Measurements from ENCODE around the gene P2RY11. TPM values are rescaled to one million over a fixed set of nuclear protein-coding genes. Genes with fewer than 3 reads are reported as not detected.

The P2RY11 gene, protein sequence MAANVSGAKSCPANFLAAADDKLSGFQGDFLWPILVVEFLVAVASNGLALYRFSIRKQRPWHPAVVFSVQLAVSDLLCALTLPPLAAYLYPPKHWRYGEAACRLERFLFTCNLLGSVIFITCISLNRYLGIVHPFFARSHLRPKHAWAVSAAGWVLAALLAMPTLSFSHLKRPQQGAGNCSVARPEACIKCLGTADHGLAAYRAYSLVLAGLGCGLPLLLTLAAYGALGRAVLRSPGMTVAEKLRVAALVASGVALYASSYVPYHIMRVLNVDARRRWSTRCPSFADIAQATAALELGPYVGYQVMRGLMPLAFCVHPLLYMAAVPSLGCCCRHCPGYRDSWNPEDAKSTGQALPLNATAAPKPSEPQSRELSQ
- total RNA-seq (10 to 100 TPM in 1 of 2 donors, 1 to 10 TPM in 1; 8.4 to 24.4 TPM), polyA plus RNA-seq (ENCODE audit: insufficient read length in 6 of 6) (10 to 100 TPM in 5 of 6 donors, 1 to 10 TPM in 1; 9.3 to 15.8 (median 12.9) TPM)
- long read RNA-seq, donor 1 = 0 reads
- long read RNA-seq, donor 2, partial matches to known transcripts = 0 of 1 reads
- long read RNA-seq, donor 2, other reads (novel, unspliced or antisense) = 0 of 1 reads
- long read RNA-seq, donor 3 = 0 reads
- long read RNA-seq, donor 4, partial matches to known transcripts = 2 of 2 reads
- long read RNA-seq, donor 4, other reads (novel, unspliced or antisense) = 0 of 2 reads
- long read RNA-seq, donor 5 = 0 reads
- long read RNA-seq, donor 6 = 0 reads
- long read RNA-seq, donor 7 = 0 reads
- long read RNA-seq, donor 8, partial matches to known transcripts = 0 of 1 reads
- long read RNA-seq, donor 8, other reads (novel, unspliced or antisense) = 0 of 1 reads
- long read RNA-seq, donor 9 = 0 reads
- long read RNA-seq, donor 10, partial matches to known transcripts = 0 of 3 reads
- long read RNA-seq, donor 10, other reads (novel, unspliced or antisense) = 3 of 3 reads
- long read RNA-seq, donor 11 = 0 reads
- long read RNA-seq, donor 12, partial matches to known transcripts = 12 of 12 reads
- long read RNA-seq, donor 12, other reads (novel, unspliced or antisense) = 0 of 12 reads

DNA sequence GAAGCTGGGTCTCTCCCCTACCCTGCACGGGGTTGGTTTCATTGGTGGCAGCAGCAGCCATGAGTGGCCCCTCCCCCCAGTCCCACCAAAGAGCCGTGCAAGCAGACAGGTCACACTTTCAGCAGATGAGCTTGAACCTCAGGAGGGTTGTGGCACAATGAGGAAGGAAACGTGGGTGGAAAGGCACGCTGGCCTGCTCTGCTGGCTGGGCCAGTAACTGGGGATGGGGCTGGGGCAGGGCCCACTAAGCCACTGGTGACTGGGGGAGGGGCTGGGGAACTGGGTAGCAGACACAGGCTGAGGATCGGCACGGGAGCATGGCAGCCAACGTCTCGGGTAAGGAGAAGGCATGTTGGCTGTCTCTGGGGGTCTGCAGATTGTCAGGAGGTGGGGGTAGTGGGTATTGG, at the start of gene P2RY11:
Gene P2RY11 (plus strand): TSS at position 289 of the 407 bp plus-strand sequence. CDS start 29 bp downstream, at position 318.
- peaks cover 6 to 63% of the 10 kb centered on the region in 2 donors for H3K4me1 ChIP-seq
- TF ChIP-seq, protein P1, sequence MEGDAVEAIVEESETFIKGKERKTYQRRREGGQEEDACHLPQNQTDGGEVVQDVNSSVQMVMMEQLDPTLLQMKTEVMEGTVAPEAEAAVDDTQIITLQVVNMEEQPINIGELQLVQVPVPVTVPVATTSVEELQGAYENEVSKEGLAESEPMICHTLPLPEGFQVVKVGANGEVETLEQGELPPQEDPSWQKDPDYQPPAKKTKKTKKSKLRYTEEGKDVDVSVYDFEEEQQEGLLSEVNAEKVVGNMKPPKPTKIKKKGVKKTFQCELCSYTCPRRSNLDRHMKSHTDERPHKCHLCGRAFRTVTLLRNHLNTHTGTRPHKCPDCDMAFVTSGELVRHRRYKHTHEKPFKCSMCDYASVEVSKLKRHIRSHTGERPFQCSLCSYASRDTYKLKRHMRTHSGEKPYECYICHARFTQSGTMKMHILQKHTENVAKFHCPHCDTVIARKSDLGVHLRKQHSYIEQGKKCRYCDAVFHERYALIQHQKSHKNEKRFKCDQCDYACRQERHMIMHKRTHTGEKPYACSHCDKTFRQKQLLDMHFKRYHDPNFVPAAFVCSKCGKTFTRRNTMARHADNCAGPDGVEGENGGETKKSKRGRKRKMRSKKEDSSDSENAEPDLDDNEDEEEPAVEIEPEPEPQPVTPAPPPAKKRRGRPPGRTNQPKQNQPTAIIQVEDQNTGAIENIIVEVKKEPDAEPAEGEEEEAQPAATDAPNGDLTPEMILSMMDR (IDR thresholded peaks at IDR 0.05) = no peak
- ATAC-seq (peak; percentile 3), DNase-seq (peak in 1 of 4 donors; percentile 82)
- H3K27ac ChIP-seq = peak within 1 kb of the TSS in 1 of 2 donors; percentile 82
- H3K36me3 ChIP-seq = peaks cover 0 to 82% of the 10 kb centered on the region in 2 donors
- H3K4me3 ChIP-seq = peak within 1 kb of the TSS in 1 of 2 donors; percentile 23
- H3K9me3 ChIP-seq = no peaks in the 10 kb centered on the region
- intact Hi-C loops (cut with DNase I) = loop anchor here in 1 of 2 donors (10.0 kb wide), 1 partner anchor 133 kb away; no protein-coding TSS in a partner anchor
- H3K27me3 ChIP-seq = no peaks in the 10 kb centered on the region

DNA sequence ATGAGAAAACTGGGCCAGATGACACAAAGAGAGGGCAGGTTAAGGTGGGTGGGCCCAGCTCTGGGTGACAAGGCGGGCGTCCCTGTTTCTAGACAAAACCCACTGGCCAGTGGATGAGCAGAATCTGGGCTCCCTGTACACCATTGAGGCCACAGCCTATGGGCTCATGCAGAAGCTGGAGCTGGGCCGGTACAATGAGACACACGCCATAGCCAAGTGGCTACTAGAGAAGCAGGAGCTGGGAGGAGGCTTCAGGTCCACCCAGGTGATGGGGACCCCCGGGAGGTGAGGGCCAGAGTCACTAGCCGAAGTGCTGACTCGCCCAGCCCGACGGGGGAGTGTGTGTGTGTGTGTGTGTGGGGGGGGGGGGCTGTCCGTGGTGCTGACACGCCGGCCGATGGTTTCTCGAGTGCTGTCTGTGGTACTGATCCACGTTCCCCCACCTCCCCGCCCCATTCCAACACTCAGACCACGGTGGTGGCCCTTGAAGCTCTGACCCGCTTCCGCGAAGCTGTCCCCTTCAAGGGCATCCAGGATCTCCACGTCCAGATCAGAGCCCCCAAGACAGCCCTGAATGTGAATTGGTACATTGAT, 49.7 kb upstream of the P2RY11 start:
- DNase-seq (no peak), ATAC-seq (no peak)
- no peak overlapping the region for H3K4me3 ChIP-seq
- intact Hi-C loops (cut with DNase I) = no loop called here
- H3K27ac ChIP-seq = no peak overlapping the region
- no peaks in the 10 kb centered on the region for H3K36me3 ChIP-seq
- H3K4me1 ChIP-seq = no peaks in the 10 kb centered on the region
- TF ChIP-seq, protein P1 (IDR thresholded peaks at IDR 0.05) = no peak
- peaks cover 0 to 68% of the 10 kb centered on the region in 2 donors for H3K27me3 ChIP-seq
- H3K9me3 ChIP-seq = no peaks in the 10 kb centered on the region

DNA sequence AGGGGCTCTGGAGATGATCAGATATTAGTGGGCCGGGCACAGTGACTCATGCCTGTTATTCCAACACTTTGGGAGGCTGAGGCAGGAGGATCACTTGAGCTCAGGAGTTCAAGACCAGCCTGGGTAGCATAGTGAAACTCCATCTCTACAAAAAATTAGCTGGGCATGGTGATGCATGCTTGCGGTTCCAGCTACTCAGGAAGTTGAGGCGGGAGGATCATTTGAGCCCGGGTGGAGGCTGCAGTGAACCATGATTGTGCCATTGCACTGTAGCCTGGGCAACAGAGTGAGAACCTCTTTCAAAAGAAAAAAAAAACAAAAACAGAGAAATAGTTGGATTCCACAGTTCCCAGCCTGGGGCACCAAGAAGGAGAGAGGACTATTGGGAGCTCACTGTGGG, 43.3 kb upstream of the P2RY11 start:
- DNase-seq (no peak), ATAC-seq (no peak)
- intact Hi-C loops (cut with DNase I) = no loop called here
- Histone ChIP-seq H3K4me1 (no peaks in the 10 kb centered on the region), H3K9me3 (peaks cover 0 to 1% of the 10 kb centered on the region in 2 donors), H3K36me3 (no peaks in the 10 kb centered on the region), H3K27me3 (peaks cover 0 to 17% of the 10 kb centered on the region in 2 donors), H3K4me3 (no peak overlapping the region), H3K27ac (no peak overlapping the region)
- TF ChIP-seq, protein P1 (IDR thresholded peaks at IDR 0.05) = no peak

DNA sequence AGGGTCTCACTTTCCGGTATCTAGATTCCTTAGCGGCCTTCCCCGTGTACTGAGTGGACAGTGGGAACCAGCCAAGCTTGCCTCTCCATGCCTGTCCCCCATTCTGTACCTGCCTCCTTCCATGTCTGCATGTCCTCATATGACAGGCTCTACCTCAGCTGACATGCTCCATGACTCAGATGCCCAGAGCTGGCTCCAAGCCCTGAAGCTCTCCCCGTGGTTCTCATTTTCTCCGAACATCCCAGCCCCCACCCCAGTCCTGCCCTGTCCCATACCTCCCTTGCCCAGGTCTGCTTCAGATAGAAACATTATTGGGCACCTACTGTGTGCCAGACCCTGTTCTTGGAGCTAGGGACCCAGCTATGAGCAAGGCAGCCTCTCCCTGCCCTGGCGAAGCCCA, 42.4 kb upstream of the P2RY11 start:
- TF ChIP-seq, protein P1 (IDR thresholded peaks at IDR 0.05) = no peak

More for the DNA sequence above, 42.4 kb upstream of the P2RY11 start:
- H3K27me3 ChIP-seq = peaks cover 0 to 14% of the 10 kb centered on the region in 2 donors
- no peaks in the 10 kb centered on the region for H3K4me1 ChIP-seq
- DNase-seq = no peak
- H3K4me3 ChIP-seq = no peak overlapping the region
- no peak overlapping the region for H3K27ac ChIP-seq
- intact Hi-C loops (cut with DNase I) = no loop called here
- H3K36me3 ChIP-seq = no peaks in the 10 kb centered on the region
- ATAC-seq = no peak
- H3K9me3 ChIP-seq = peaks cover 0 to 8% of the 10 kb centered on the region in 2 donors

Measured in left lung (tissue), 14 donors.